Activated CD4-positive, alpha-beta T cell treated with anti-CD3 and anti-CD28 coated beads for 36 hours (primary cell): Measurements from ENCODE around the gene SIK2. TPM values are rescaled to one million over a fixed set of nuclear protein-coding genes. Genes with fewer than 3 reads are reported as not detected.
A peak's percentile ranks its signal among the peaks of the same experiment; 100 is the strongest.
"Not testable (repeated sequence)": the region's sequence is repeated elsewhere in the genome, so short reads cannot be mapped to it uniquely, and the experiment has no call there.

Source experiments
- ATAC-seq: fragments of 200-7000 bp; cut with Tn5 transposase; one replicate; pipeline ENCODE4 v1.10.0; 2021; ENCODE audit warnings: mild to moderate bottlenecking, moderate library complexity
- CTCF ChIA-PET: fragments of 350-600 bp; sonication (Branson Sonifier 250); formaldehyde crosslinking; loops from one replicate; lab custom pipeline; 2021; ENCODE audit warnings: antibody characterized with exemption; lab: Charles Lee
- POLR2A ChIA-PET: fragments of 350-600 bp; sonication (Branson Sonifier 250); formaldehyde crosslinking; loops from one replicate; lab custom pipeline; 2021; ENCODE audit warnings: antibody characterized with exemption, inconsistent platforms; lab: Charles Lee
- DNase-seq: peaks from one replicate; pipeline ENCODE4 v3.0.0-alpha.2; 2020
- H3K27ac Mint-ChIP-seq: one replicate; pipeline ENCODE4 v1.8.0; 2021; ENCODE audit warnings: mixed read lengths
- H3K27me3 Mint-ChIP-seq: one replicate; pipeline ENCODE4 v1.8.0; 2021; ENCODE audit warnings: mixed read lengths
- H3K36me3 Mint-ChIP-seq: one replicate; pipeline ENCODE4 v1.8.0; 2021; ENCODE audit warnings: low read depth, mixed read lengths
- H3K4me1 Mint-ChIP-seq: one replicate; pipeline ENCODE4 v1.8.0; 2021; ENCODE audit warnings: mixed read lengths
- H3K4me3 Mint-ChIP-seq: one replicate; pipeline ENCODE4 v1.8.0; 2021; ENCODE audit warnings: mild to moderate bottlenecking, moderate library complexity, mixed read lengths
- H3K9me3 Mint-ChIP-seq: one replicate; pipeline ENCODE4 v1.8.0; 2021; ENCODE audit warnings: low read depth, mixed read lengths
- intact Hi-C, 2 experiments: fragments of 100-400 bp; cut with DNase I in 1 of 2; cut with micrococcal nuclease in 1 of 2; formaldehyde crosslinking; loops; one replicate each; pipeline versions ENCODE4 v1.14.2 to v1.15.1; 2022 to 2024; cut with DNase I, micrococcal nuclease
- total RNA-seq, 2 experiments: library from RNA; stranded (reverse); gene quantifications; one replicate each; pipeline ENCODE4 v1.2.3, GENCODE V29; 2021

The SIK2 gene
- total RNA-seq, 2 experiments from 2014 or later: 6.0 to 10.9 TPM

GRCh38 chr11:111762981-111763643, 160.9 kb downstream of the SIK2 start:
- Mint-ChIP-seq H3K36me3 (peaks cover 57% of the 10 kb centered on the region), H3K9me3 (no peaks in the 10 kb centered on the region), H3K4me1 (peaks cover 32% of the 10 kb centered on the region), H3K27me3 (no peaks in the 10 kb centered on the region), H3K27ac (no peak overlapping the region), H3K4me3 (no peak overlapping the region)
- POLR2A ChIA-PET: interaction anchor here (0.6 to 0.7 kb wide), 2 partner anchors 10 to 160 kb away, joined by 3 to 5 read pairs; no protein-coding TSS in a partner anchor
- DNase-seq: no peak
- CTCF ChIA-PET: interaction anchor here (0.6 to 6.3 kb wide), 8 partner anchors 13 to 177 kb away, joined by 3 to 55 read pairs (median 6); no protein-coding TSS in a partner anchor
- ATAC-seq: no peak
- intact Hi-C loops: loop anchor here (1.0 to 10.0 kb wide), 2 partner anchors 160 to 388 kb away; partner anchors contain the start of gene POU2AF1 (in 1 of the 2)

GRCh38 chr11:111764621-111765020, 162.4 kb downstream of the SIK2 start:
- Mint-ChIP-seq H3K4me1 (peaks cover 32% of the 10 kb centered on the region), H3K4me3 (peak overlapping the region; percentile 85), H3K36me3 (peaks cover 46% of the 10 kb centered on the region), H3K27ac (peak overlapping the region; percentile 98), H3K9me3 (no peaks in the 10 kb centered on the region), H3K27me3 (no peaks in the 10 kb centered on the region)
- ATAC-seq (no peak), DNase-seq (no peak)
- CTCF ChIA-PET: interaction anchor here (0.7 to 6.3 kb wide), 5 partner anchors 10 to 160 kb away, joined by 3 to 55 read pairs (median 5); no protein-coding TSS in a partner anchor
- POLR2A ChIA-PET: no interaction called here
- intact Hi-C loops: loop anchor here (5.0 to 10.0 kb wide), 3 partner anchors 163 to 1548 kb away; partner anchors contain the start of genes POU2AF1 (in 1 of the 2) and TTC12 (in 1 of the 2)

DNA sequence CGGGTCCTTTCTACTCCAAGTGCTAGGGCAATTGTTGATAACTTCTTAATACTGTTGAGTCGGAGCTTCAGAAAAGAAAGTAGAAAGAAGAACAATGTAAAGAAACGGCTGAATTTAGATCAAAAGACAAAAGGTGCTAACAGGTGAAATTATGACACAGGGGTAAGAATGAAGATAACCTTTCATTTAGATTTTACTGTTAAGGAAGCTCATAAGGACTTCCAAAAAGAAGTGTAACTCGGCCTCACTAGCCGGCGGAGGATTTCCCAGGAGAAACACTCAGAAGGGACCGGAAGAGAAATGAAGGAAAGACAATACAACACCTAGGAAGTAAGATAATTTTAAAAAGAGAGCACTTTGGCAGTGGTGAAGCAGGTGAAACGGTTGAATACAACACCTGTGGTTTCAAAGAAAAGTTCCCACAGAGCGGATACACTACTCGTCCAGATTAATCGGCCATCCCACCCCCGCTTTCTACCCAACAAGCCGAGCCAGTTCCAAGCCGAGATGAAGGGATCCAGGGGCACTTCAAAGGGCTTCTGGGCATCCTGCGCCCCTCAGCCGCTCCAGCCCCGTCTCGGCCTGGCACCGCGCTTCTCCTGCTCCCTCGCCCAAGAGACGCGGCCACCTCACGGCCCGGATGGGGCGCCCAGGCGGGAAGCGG, 163.2 kb downstream of the SIK2 start:
- POLR2A ChIA-PET: interaction anchor here (1.0 kb wide), 1 partner anchor 163 kb away, joined by 5 read pairs; the partner anchor contains the start of gene SIK2
- Mint-ChIP-seq H3K9me3 (no peaks in the 10 kb centered on the region), H3K27ac (peak overlapping the region; percentile 98), H3K36me3 (peaks cover 41% of the 10 kb centered on the region), H3K27me3 (no peaks in the 10 kb centered on the region), H3K4me1 (peaks cover 32% of the 10 kb centered on the region), H3K4me3 (peak overlapping the region; percentile 85)
- ATAC-seq (peak; percentile 33), DNase-seq (no peak)
- CTCF ChIA-PET: interaction anchor here (0.7 to 6.3 kb wide), 6 partner anchors 11 to 161 kb away, joined by 3 to 55 read pairs (median 6); no protein-coding TSS in a partner anchor
- intact Hi-C loops: loop anchor here (5.0 to 10.0 kb wide), 3 partner anchors 162 to 1547 kb away; partner anchors contain the start of genes POU2AF1 (in 1 of the 2) and TTC12 (in 1 of the 2)

DNA sequence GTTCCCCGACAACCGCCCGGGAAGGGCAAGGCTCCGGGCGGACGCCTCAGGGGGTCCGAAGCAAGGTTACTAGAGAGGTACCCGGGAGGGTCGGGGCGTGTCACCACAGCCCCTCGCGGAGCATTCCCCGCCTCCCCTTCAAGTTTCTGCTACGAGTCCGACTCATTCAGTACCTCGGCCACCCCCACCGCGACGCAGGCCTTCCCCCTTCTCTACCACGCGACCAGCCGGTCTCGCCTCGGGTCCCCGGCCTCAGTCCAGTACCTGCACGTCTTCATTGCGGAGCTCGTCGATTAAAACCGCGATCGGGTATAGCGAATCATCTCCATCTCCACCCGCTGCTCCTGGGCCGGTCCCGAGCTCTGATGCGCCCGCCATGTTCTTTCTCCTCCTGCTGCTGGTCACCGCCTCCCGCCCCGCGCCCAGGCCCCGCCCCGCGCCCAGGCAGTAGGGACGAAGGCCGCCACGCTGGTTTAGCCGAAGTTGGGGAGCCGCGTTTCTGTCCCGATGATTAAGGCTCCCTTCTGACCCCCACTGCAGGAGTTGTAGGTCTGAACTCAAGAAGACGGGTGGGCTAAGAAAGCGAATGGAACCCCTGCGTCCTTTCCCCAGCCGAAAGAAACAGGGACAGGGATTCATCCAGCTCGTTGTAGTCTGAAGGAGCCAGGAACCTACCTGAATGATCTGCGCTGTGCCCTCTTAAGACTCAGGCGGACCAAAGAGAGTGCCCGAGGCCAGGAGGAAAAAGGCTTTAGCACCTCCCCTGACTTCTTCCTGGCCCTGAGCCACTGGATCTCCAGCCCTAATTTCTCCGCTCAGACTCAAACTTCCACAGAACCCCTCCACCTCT, 164.0 kb downstream of the SIK2 start, which contains the start of gene PPP2R1B:
PPP2R1B (minus strand) TSS at position 406 of the 850 bp plus-strand sequence; CDS start at position 378, 28 bp downstream.
- peak; percentile 95 for ATAC-seq
- peak within 1 kb of the TSS; percentile 98 for H3K27ac Mint-ChIP-seq
- peak within 1 kb of the TSS; percentile 85 for H3K4me3 Mint-ChIP-seq
- peaks cover 32% of the 10 kb centered on the region for H3K4me1 Mint-ChIP-seq
- no peaks in the 10 kb centered on the region for H3K27me3 Mint-ChIP-seq
- DNase-seq: peak; percentile 85
- no peaks in the 10 kb centered on the region for H3K9me3 Mint-ChIP-seq
- H3K36me3 Mint-ChIP-seq: peaks cover 34% of the 10 kb centered on the region
- intact Hi-C loops: loop anchor here (1.0 to 10.0 kb wide), 8 partner anchors 105 to 1546 kb away; partner anchors contain the start of genes SIK2 (in 2 of the 2), ALG9 (in 1 of the 2), CFAP68 (in 1 of the 2) and FDXACB1 (in 1 of the 2)
- POLR2A ChIA-PET: interaction anchor here (0.6 to 1.1 kb wide), 5 partner anchors 10 to 173 kb away, joined by 3 to 5 read pairs (median 3); partner anchors contain the start of gene SIK2
- CTCF ChIA-PET: interaction anchor here (0.6 to 6.3 kb wide), 7 partner anchors 8 to 337 kb away, joined by 3 to 55 read pairs (median 7); no protein-coding TSS in a partner anchor

GRCh38 chr11:111766834-111767142, 164.5 kb downstream of the SIK2 start:
- intact Hi-C loops: loop anchor here (1.0 to 10.0 kb wide), 8 partner anchors 105 to 1546 kb away; partner anchors contain the start of genes SIK2 (in 2 of the 2), ALG9 (in 1 of the 2), CFAP68 (in 1 of the 2) and FDXACB1 (in 1 of the 2)
- Mint-ChIP-seq H3K4me3 (peak overlapping the region; percentile 85), H3K27me3 (no peaks in the 10 kb centered on the region), H3K4me1 (peaks cover 32% of the 10 kb centered on the region), H3K36me3 (peaks cover 33% of the 10 kb centered on the region), H3K9me3 (no peaks in the 10 kb centered on the region), H3K27ac (peak overlapping the region; percentile 98)
- DNase-seq (no peak), ATAC-seq (peak; percentile 5)
- CTCF ChIA-PET: interaction anchor here (0.6 to 6.3 kb wide), 10 partner anchors 10 to 338 kb away, joined by 3 to 55 read pairs (median 4); no protein-coding TSS in a partner anchor
- POLR2A ChIA-PET: interaction anchor here (0.6 to 1.1 kb wide), 7 partner anchors 9 to 316 kb away, joined by 3 to 5 read pairs (median 3); partner anchors contain the start of gene SIK2

DNA sequence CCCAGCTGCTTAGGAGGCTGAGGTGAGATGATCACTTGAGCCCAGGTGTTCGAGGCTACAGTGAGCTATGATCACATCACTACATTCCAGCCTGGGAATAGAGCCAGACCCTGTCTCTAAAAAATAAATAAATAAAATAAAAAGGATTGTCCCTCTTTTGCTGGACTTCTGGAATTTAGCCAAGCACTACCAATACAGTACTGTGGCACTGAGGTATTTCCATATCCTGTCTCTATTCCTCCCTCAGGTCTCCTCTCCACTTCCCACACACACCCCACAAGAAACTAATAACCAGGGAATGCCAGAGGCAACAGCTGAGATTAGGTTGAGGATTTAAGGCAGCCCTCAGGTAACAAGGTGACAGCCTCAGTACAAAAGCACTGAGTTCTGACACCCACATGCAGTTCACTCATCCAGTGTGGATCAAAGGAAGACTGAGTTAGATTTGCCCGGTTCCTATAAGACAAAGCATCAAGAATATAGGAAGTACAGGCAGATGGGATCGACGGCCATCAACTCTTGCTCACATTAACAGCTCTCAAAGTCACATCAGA, 168.4 kb downstream of the SIK2 start:
- peaks cover 2% of the 10 kb centered on the region for H3K36me3 Mint-ChIP-seq
- H3K27ac Mint-ChIP-seq: no peak overlapping the region
- POLR2A ChIA-PET: no interaction called here
- CTCF ChIA-PET: no interaction called here
- H3K27me3 Mint-ChIP-seq: no peaks in the 10 kb centered on the region
- H3K4me3 Mint-ChIP-seq: no peak overlapping the region
- intact Hi-C loops: no loop called here
- ATAC-seq: no peak
- H3K9me3 Mint-ChIP-seq: no peaks in the 10 kb centered on the region
- DNase-seq: no peak
- peaks cover 7% of the 10 kb centered on the region for H3K4me1 Mint-ChIP-seq

DNA sequence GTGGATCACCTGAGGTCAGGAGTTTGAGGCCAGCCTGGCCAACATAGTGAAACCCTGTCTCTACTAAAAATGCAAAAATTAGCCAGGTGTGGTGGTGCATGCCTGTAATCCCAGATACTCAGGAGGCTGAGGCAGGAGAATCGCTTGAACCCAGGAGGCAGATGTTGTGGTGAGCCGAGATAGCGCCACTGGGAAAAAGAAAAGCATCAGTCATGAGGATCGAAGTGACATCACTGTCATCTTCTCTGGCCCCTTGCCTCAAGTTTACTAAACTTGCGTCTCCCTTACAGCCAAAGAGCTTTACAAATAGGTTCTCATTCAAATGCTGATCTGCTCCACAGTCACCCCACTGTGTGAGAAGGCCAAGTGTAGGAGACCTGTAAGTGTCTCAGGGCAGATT, 169.0 kb downstream of the SIK2 start:
- H3K4me3 Mint-ChIP-seq, ATAC-seq, DNase-seq, H3K9me3 Mint-ChIP-seq, H3K27me3 Mint-ChIP-seq, H3K27ac Mint-ChIP-seq, intact Hi-C loops, H3K36me3 Mint-ChIP-seq, POLR2A ChIA-PET, H3K4me1 Mint-ChIP-seq: not testable (repeated sequence)
- CTCF ChIA-PET: interaction anchor here (1.2 kb wide), 1 partner anchor 63 kb away, joined by 3 read pairs; no protein-coding TSS in a partner anchor

DNA sequence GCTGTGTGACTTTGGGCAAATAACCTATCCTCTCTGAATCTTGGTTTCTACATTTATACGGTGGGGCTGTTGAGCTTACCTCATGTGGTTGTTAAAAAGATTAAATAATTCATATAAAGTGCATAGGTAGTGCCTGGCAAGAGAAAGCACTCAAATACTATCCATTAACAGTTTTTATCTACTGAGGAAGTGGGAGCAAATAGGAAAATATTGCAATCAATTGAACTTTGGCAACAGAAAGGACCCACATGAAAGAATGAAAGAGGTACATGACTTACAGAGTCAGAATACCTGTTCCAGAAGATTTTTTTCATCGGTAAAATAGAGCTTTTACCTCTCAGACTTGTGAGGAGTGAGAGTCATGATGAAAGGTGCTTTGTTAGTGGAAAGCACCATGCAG, 170.3 kb downstream of the SIK2 start:
- DNase-seq: no peak
- ATAC-seq: no peak
- CTCF ChIA-PET: interaction anchor here (1.2 kb wide), 1 partner anchor 62 kb away, joined by 3 read pairs; no protein-coding TSS in a partner anchor

GRCh38 chr11:111774955-111775710, 172.9 kb downstream of the SIK2 start:
- Mint-ChIP-seq H3K9me3 (no peaks in the 10 kb centered on the region), H3K4me3 (no peak overlapping the region), H3K36me3 (no peaks in the 10 kb centered on the region), H3K27me3 (no peaks in the 10 kb centered on the region), H3K27ac (no peak overlapping the region), H3K4me1 (no peaks in the 10 kb centered on the region)
- ATAC-seq (no peak), DNase-seq (no peak)
- POLR2A ChIA-PET: interaction anchor here (0.8 kb wide), 1 partner anchor 8 kb away, joined by 3 read pairs; no protein-coding TSS in a partner anchor
- intact Hi-C loops: loop anchor here in 1 of 2 experiments (5.0 kb wide), 1 partner anchor 67 kb away; no protein-coding TSS in a partner anchor
- CTCF ChIA-PET: interaction anchor here (1.0 to 3.9 kb wide), 6 partner anchors 9 to 214 kb away, joined by 3 to 55 read pairs (median 8); partner anchors contain the start of gene PPP2R1B

More for the DNA sequence above, 170.3 kb downstream of the SIK2 start:
- intact Hi-C loops: no loop called here
- no peak overlapping the region for H3K4me3 Mint-ChIP-seq
- no peaks in the 10 kb centered on the region for H3K9me3 Mint-ChIP-seq
- no peaks in the 10 kb centered on the region for H3K4me1 Mint-ChIP-seq
- H3K36me3 Mint-ChIP-seq: no peaks in the 10 kb centered on the region
- POLR2A ChIA-PET: no interaction called here
- H3K27me3 Mint-ChIP-seq: no peaks in the 10 kb centered on the region
- no peak overlapping the region for H3K27ac Mint-ChIP-seq
